ENCODE measurements around the gene KCNE4.

Gene KCNE4

DNA sequence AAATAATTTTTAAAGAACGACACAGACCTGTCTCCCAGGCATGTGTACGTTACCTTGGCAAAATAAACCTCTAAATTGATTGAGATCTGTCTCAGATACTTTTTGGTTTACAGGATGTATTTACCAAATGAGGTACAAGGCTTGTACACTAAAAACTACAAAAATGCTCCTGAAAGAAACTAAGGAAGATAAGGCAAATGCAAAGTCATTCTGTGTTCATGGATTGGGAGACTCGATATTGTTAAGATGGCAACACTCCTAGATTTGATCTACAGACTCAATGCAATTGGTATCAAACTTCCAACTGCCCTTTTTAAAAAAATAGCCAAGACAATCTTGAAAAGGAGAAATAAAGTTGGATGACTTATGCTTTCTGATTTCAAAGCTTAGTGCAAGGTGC is 11.5 kb upstream of the KCNE4 start:
- DNase-seq (ENCODE audit: low read depth in 4 of 4, low spot score in 1 of 4) = no peak

- DNase-seq (ENCODE audit: low read depth in 4 of 4, low spot score in 1 of 4) = no peak
Observed at GRCh38 chr2:223041527-223042109, 10.4 kb upstream of the KCNE4 start.

DNA sequence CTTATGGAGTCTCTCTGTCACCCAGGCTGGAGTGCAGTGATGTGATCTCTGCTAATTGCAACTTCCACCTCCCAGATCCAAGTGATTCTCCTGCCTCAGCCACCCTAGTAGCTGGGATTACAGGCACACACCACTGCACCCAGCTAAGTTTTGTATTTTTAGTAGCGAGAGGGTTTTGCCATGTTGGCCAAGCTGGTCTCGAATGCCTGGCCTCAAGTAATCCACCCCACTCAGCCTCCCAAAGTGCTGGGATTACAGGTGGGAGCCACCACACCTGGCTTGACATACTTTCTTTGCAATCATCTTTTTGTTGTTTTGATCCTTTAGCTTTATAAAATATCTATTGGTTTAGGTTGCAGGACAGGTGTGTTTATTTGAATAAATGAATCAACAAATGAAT is 9.7 kb upstream of the KCNE4 start:
- no peak for DNase-seq (ENCODE audit: low read depth in 4 of 4, low spot score in 1 of 4)

GRCh38 chr2:223042704-223043118 is 9.3 kb upstream of the KCNE4 start:
- no peak for DNase-seq (ENCODE audit: low read depth in 4 of 4, low spot score in 1 of 4)

DNA sequence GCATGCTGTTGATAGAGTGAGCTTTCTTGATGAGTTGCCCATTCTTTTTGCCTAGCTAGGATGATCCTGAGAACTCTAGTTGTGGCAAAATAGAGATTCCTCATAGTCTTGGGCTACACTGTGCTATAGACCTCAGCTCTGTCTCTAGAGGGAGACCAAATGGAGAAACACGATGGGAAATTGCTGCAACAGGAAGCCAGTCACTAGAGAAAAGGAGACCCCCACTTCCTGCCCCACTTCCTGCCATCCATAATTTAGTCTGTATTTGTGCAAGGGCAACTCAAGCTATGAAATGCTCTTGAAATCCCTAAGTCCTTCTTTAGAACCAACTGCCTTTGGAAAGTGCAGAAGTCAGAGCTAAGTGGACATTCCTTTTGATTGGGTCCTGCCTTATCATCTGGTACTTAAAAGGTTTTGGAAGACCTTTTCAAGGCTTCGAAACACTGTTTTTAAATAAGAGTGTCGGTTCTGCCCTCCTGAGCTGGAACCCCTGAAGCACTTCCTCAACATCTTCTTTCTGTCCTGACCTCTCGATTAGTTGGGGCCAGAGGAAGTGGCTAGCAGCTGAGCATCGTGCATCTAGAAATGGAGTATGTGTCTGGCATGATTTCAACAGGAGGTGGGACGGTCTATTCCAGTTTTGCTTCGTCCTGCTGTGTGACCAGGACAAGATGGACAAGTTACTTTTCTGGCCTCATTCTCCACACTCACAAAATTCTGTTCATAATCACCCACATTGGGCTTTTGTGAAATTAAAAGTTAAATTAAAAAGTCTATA is 8.6 kb upstream of the KCNE4 start:
- no peak for DNase-seq (ENCODE audit: low read depth in 4 of 4, low spot score in 1 of 4)

DNA sequence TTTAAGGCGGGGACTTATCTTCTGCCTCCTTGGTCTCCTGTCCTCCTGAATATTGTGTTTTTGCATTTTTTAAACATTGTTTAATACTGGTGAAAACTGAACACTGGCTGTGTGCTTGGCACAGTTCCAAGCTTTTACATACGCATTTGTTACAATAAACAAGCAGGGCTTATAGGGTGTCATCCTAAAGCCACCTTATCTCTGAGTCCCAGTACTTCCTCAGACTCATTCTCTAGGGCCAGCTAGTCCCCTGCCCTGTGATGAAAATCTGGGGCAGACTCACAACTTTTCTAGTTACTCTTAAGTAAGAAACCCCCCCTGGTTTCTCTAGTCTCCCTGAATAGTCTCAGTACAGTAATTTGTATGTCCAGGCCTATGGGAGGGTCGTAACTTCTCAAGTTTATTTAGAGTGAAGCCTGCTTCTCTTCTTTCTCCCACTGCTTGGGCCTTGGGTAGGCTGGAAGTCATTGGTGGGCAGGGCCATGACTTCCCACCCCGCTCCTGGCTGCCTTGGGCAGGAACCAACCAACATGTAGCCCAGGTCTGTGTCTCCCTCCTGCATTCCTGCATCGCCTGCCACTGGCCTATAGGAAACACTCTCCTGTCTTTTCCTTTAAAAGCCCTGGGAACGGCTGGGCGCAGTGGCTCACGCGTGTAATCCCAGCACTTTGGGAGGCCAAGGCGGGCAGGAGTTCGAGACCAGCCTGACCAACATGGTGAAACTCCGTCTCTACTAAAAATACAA is 7.7 kb upstream of the KCNE4 start:
- DNase-seq (ENCODE audit: low read depth in 4 of 4, low spot score in 1 of 4) = no peak

DNA sequence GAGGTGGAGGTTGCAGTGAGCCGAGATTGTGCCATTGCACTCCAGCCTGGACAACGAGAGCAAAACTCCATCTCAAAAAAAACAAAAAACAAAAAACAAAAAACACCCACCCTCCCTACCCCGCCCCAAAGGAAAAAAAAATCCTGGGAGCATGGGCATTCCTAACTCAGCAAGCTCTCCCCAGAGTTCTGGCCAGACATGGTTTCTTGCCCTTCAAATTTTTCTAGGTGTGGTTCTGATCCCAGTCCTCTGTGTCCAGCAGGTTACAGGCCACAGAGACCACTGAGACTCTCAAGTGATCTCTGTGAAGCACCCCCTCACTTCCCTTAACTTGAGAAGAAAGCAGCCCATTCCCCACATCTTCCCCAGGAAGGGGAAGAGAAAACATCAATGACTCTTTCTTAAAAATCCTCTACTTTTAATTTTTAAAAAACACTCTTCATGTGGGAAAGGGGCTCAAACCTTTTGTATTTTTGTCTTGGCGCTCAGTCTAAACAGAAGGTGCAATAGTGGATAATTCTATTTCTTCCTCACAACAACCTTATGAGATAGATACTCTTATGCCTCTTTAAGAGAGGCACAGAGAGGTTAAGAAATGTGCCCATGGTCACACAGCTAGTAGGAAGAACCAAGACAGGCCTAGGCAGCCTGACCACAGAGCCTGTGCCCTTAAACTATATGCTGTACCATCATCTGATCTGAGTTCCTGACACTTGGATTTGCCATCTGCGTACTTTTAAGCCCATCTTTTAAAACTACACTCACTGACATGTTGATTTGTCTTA is 6.9 kb upstream of the KCNE4 start:
- DNase-seq (ENCODE audit: low read depth in 4 of 4, low spot score in 1 of 4) = no peak

GRCh38 chr2:223046470-223047040 is 5.4 kb upstream of the KCNE4 start:
- no peak for DNase-seq (ENCODE audit: low read depth in 4 of 4, low spot score in 1 of 4)

DNA sequence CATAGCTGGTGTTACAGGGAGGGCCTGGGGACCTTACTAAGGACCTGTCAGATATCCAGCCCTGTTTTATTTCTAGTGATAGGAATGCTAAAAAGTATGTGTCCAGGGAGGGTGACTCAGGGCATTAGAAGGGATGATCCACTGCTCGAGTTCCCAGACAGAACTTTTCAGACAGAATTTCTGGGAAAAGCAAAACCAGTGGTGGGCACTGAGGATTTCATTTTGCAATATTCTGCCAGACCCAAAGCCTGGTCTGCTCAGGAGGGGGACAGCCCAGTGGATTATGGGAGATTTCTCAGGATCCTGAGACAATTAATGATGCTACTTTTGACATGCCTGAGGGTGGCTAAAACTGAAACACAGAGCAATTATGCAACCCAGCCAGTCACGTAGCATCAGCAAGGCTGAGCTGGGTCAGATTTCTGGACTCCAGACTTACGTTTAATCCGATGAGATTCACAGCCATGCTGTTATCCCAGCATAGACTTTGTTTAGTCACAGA is 4.7 kb upstream of the KCNE4 start:
- DNase-seq (ENCODE audit: low read depth in 4 of 4, low spot score in 1 of 4) = no peak

DNA sequence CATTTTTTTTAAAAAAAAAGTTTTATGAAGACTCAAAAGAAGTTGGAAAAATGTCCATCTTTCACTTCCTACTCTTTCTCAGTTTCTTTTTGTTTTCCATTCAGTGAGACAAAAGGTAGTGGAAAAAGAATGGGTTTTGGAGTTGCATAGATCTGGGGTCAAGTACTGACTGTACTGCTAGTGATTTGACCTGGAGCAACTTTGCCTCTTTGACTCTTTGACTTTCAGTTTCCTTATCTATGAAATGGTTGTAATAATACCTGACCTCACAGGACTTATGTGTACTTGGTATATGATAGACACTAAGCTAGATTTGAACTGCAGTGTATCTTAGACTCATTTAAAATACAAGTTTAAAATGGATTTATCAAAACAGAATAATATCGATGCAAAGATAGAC is 3.5 kb upstream of the KCNE4 start:
- no peak for DNase-seq (ENCODE audit: low read depth in 4 of 4, low spot score in 1 of 4)

- no peak for DNase-seq (ENCODE audit: low read depth in 4 of 4, low spot score in 1 of 4)
Observed at GRCh38 chr2:223049356-223049755, 2.6 kb upstream of the KCNE4 start.

- DNase-seq (ENCODE audit: low read depth in 4 of 4, low spot score in 1 of 4) = no peak
Observed at GRCh38 chr2:223050188-223050587, 1.8 kb upstream of the KCNE4 start.

DNA sequence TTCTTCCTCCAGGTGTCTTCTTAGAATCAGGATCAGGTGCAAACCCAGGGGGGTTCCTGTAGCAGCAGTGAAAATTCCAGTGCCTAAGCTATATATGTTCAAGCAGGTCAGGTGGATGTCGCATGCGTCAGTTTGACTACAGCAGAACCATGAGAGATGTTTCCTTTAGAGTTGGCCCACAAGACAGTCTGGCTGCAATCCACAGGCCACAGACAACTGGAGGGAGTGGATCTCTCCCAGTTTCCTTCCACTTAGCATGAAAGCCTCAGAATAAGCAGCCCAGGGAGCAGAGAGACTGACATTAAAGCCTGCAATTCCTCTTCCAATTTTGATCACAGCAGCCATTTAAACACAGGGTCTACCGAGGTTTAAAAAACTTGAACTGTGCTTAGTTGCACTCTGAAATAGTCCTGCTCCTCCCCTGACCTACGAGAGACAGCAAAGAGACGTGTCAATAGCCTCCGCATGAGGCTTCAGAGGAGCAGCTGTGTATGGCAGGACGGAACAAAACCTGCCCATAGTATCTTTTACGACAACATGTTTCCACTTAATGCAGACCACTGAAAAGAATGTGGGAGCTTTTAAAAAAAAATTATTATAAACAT is 988 bp upstream of the KCNE4 start:
- no peak for DNase-seq (ENCODE audit: low read depth in 4 of 4, low spot score in 1 of 4)

DNA sequence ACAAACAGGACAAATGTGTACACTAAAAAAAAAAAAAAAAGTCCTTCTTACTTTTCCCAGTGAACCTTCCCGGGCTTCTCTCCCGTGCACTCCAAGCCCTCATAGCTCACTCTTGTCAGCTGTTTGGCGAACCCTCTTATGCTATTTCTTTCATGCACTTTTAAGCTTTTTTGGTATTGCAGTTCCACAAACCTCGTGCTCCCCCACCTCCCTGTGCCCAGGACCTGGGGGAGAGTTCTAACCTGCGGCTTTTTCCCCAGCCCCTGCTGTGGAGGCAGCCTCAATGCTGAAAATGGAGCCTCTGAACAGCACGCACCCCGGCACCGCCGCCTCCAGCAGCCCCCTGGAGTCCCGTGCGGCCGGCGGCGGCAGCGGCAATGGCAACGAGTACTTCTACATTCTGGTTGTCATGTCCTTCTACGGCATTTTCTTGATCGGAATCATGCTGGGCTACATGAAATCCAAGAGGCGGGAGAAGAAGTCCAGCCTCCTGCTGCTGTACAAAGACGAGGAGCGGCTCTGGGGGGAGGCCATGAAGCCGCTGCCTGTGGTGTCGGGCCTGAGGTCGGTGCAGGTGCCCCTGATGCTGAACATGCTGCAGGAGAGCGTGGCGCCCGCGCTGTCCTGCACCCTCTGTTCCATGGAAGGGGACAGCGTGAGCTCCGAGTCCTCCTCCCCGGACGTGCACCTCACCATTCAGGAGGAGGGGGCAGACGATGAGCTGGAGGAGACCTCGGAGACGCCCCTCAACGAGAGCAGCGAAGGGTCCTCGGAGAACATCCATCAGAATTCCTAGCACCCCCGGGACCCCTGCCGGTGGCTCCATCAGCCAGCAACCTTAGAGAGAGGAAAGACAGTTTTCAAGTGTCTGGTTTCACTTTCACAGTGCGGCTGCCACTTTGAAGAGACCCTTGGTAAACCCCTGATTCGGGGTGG is 826 bp downstream of the KCNE4 start:
- no peak for DNase-seq (ENCODE audit: low read depth in 4 of 4, low spot score in 1 of 4)

DNA sequence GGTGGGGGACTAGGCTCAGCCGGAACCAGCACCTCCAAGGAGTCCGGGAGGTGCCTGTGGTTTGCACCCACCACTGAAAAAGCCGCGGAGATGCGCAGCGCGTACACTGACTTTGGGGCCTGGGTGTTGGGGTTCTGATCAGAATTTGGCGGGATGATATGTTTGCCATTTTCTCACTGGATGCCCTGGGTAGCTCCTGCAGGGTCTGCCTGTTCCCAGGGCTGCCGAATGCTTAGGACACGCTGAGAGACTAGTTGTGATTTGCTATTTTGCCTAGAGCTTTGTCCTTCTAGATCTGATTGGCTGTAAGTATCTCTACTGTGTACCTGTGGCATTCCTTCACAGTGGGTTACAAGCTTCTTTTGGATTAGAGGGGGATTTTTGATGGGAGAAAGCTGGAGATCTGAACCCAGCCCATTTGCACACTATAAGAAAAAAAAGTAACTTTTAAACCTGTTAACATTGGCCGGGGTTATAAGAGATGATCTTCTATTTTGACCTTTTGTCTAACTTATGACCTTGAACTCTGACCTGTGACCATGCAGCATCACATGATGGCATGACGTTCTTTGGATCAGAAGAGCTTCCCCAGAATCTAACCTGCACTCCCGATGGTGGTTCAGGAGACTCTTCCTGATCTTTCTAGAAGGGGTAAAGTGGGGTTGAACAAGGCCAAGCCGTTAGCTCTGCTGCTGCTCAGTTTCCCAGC is 1.6 kb downstream of the KCNE4 start:
- no peak for DNase-seq (ENCODE audit: low read depth in 4 of 4, low spot score in 1 of 4)

DNA sequence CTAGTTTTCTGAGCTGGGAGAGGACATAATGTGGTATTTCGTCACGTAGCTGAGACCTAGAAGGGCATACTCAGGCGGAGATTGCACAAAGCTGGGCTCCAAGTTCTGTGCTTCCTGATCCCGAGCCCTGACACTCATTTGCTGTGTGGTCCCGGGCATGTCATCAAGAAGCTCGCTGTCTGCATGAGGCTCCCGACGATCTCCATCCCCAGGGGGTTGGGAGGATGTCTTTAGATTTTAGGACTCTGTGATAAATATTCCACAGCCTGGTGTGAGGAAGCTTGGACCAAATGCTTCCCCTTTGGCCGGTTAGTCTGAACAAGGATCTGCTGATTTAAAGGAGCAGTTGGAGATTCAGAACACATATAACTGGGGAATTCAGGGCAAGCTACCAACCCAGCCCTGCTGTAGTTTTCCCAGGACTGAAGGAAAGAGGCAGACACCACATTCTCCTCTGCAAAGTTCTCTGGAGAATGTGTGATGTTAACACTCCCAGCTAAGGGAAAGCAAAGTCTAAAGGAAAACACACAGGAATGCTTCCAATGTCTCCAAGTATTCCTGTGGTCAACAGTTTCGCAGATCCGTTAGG is 2.3 kb downstream of the KCNE4 start:
- no peak for DNase-seq (ENCODE audit: low read depth in 4 of 4, low spot score in 1 of 4)

GRCh38 chr2:223055140-223055539 is 3.1 kb downstream of the KCNE4 start:
- DNase-seq (ENCODE audit: low read depth in 4 of 4, low spot score in 1 of 4) = no peak

GRCh38 chr2:223055836-223056235 is 3.8 kb downstream of the KCNE4 start:
- no peak for DNase-seq (ENCODE audit: low read depth in 4 of 4, low spot score in 1 of 4)

Measured in stimulated activated CD4-positive, alpha-beta T cell treated with anti-CD3 and anti-CD28 coated beads, Interleukin-1b, Interleukin-23, amount 100 ng/mL, for 24 hours (primary cell).